HepG2 (cell line): Measurements from ENCODE around the gene ASXL1. TPM values are rescaled to one million over a fixed set of nuclear protein-coding genes. Genes with fewer than 3 reads are reported as not detected.

Experiments
- ARNTL ChIP-seq: sonication (generic); formaldehyde crosslinking; IDR thresholded peaks from 2 replicates; pipeline ENCODE4 v1.4.0; 2020; ENCODE audit warnings: mild to moderate bottlenecking, missing genetic modification reagents
- ATF1 ChIP-seq: IDR thresholded peaks from 2 replicates; pipeline ENCODE4 v1.6.1; 2016; ENCODE audit warnings: mild to moderate bottlenecking, control low read depth
- DR1 ChIP-seq: sonication (generic); formaldehyde crosslinking; IDR thresholded peaks from 2 replicates; pipeline ENCODE4 v1.8.0; 2021; ENCODE audit warnings: mild to moderate bottlenecking, missing genetic modification reagents, inconsistent platforms
- ETV6 ChIP-seq: sonication (generic); formaldehyde crosslinking; conservative IDR thresholded peaks from 2 replicates; pipeline ENCODE4 v1.4.0; 2020; ENCODE audit warnings: missing genetic modification reagents
- FOXM1 ChIP-seq: sonication (generic); formaldehyde crosslinking; IDR thresholded peaks from 2 replicates; pipeline ENCODE4 v1.5.0; 2020; ENCODE audit warnings: missing genetic modification reagents
- HNRNPLL ChIP-seq: fragments of 200-400 bp; formaldehyde crosslinking; IDR thresholded peaks from 2 replicates; pipeline ENCODE4 v1.6.1; 2017; ENCODE audit warnings: mild to moderate bottlenecking, low read depth, low read length; ENCODE audit not compliant: poor library complexity, severe bottlenecking
- JDP2 ChIP-seq: sonication (generic); formaldehyde crosslinking; IDR thresholded peaks from 2 replicates; pipeline ENCODE4 v1.8.1; 2022; ENCODE audit warnings: missing genetic modification reagents, borderline replicate concordance
- MIER3 ChIP-seq: IDR thresholded peaks from 2 replicates; pipeline ENCODE4 v1.6.1; 2016; ENCODE audit warnings: missing compliant biosample characterization, borderline replicate concordance
- ONECUT2 ChIP-seq: sonication (generic); formaldehyde crosslinking; IDR thresholded peaks from 2 replicates; pipeline ENCODE4 v1.4.0; 2020; ENCODE audit warnings: missing genetic modification reagents
- POLR2AphosphoS2 ChIP-seq: IDR thresholded peaks from 2 replicates; pipeline ENCODE4 v1.6.1; 2011; ENCODE audit warnings: low read depth, low read length, improper control_type of control experiment
- PTBP1 ChIP-seq: fragments of 200-400 bp; formaldehyde crosslinking; IDR thresholded peaks from 2 replicates; pipeline ENCODE4 v1.6.1; 2018; ENCODE audit warnings: low read length, low read depth; ENCODE audit not compliant: poor library complexity, severe bottlenecking
- TERF1 ChIP-seq: sonication (generic); formaldehyde crosslinking; IDR thresholded peaks from 2 replicates; pipeline ENCODE4 v1.8.0; 2022; ENCODE audit warnings: mild to moderate bottlenecking, missing genetic modification reagents, moderate library complexity
- THAP7 ChIP-seq: sonication (generic); formaldehyde crosslinking; IDR thresholded peaks from 2 replicates; pipeline ENCODE4 v1.8.1; 2023; ENCODE audit warnings: mild to moderate bottlenecking, missing genetic modification reagents
- ZMAT3 ChIP-seq: sonication (generic); formaldehyde crosslinking; conservative IDR thresholded peaks from 2 replicates; pipeline ENCODE4 v1.7.0; 2021; ENCODE audit warnings: missing genetic modification reagents
- ZMYM2 ChIP-seq: sonication (generic); formaldehyde crosslinking; IDR thresholded peaks from 2 replicates; pipeline ENCODE4 v1.8.0; 2022; ENCODE audit warnings: mild to moderate bottlenecking, missing genetic modification reagents
- ZNF362 ChIP-seq: sonication (generic); formaldehyde crosslinking; IDR thresholded peaks from 2 replicates; pipeline ENCODE4 v1.4.0; 2020; ENCODE audit warnings: missing genetic modification reagents, mild to moderate bottlenecking, borderline replicate concordance
- ZNF496 ChIP-seq: sonication (generic); formaldehyde crosslinking; IDR thresholded peaks from 2 replicates; pipeline ENCODE4 v1.8.1; 2023; ENCODE audit warnings: mild to moderate bottlenecking, moderate library complexity, missing genetic modification reagents; ENCODE audit not compliant: insufficient replicate concordance
- ZNF879 ChIP-seq: sonication (generic); formaldehyde crosslinking; IDR thresholded peaks from 2 replicates; pipeline ENCODE4 v1.8.1; 2023; ENCODE audit warnings: missing genetic modification reagents
- ZNF891 ChIP-seq: sonication (generic); formaldehyde crosslinking; IDR thresholded peaks from 2 replicates; pipeline ENCODE4 v1.5.0; 2020; ENCODE audit warnings: mild to moderate bottlenecking, missing genetic modification reagents
- ZSCAN12 ChIP-seq: sonication (generic); formaldehyde crosslinking; IDR thresholded peaks from 2 replicates; pipeline ENCODE4 v1.9.0; 2021; ENCODE audit warnings: mild to moderate bottlenecking, missing genetic modification reagents
- ZSCAN21 ChIP-seq: sonication (generic); formaldehyde crosslinking; IDR thresholded peaks from 2 replicates; pipeline ENCODE4 v1.8.0; 2022; ENCODE audit warnings: mild to moderate bottlenecking, missing genetic modification reagents, moderate library complexity, borderline replicate concordance
- polyA plus RNA-seq, 8 experiments: library from polyadenylated mRNA; depleted of rRNA in 3 of 8; stranded (reverse) in 7 of 8; unstranded in 1 of 8; fragments of >200 nt; fragmentation: Illumina TruSeq in 4 of 8; extraction: Trizol in 4 of 8; gene quantifications; 2 replicates each; pipeline versions ENCODE4 v1.2.1 to v1.2.3, GENCODE V29; 2011 to 2016; ENCODE audit warnings: low read depth in 4 of 8, missing spikeins in 1 of 8, mixed read lengths in 1 of 8; ENCODE audit not compliant: insufficient read depth in 1 of 8
- total RNA-seq, 5 experiments: library from RNA; depleted of rRNA; stranded (reverse); fragments of >200 nt; fragmentation: Illumina TruSeq; extraction: Trizol; gene quantifications; 2 replicates each; pipeline ENCODE4 v1.2.3, GENCODE V29; 2016; ENCODE audit warnings: low read depth in 1 of 5
- TF ChIP-seq, protein P1 (sequence below): sonication (generic); formaldehyde crosslinking; IDR thresholded peaks from 2 replicates; pipeline ENCODE4 v1.5.0; 2020; ENCODE audit warnings: mild to moderate bottlenecking, missing genetic modification reagents, borderline replicate concordance

The ASXL1 gene
- total and polyA plus RNA-seq, 2 of the 13 experiments (the other 11 are each of a cell fraction or from before 2014, with no cell fraction given) = 62.1 to 74.8 TPM

DNA sequence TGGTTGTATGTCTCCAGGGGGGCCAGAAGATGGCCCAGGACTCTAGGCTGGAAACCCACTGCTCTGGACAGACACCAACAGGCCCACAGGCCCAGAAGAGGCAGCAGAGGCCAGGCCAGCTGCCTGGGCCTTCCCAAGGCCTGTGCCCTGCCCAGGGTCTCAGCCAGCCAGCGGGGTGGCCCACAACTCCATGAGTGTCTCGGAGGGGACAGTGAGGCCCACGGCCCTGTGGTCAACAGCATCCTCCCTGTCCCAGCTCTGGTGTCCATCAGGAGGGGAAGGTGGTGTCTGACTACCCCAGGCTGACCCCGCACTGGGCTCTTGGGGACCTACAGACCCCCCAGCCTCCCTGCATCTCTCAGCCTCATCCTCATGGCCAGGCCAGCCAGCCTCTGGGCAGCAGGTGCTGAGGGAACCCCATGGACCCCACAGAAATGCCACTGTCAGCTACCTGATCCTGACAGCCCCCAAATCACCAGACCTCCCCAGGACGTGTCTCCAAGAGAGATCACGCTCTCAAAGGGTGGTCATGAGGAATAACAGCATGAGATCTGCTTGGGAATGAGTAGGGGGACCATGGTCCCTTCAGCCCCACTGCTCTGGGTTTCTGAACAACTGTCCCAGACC lies 114.6 kb downstream of the ASXL1 start (continued):
- 0 out of 2 replicates have a peak, but pooled peaks have one; percentile 59 for TF ChIP-seq TERF1 (CRISPR knock-in tag)
- peak; percentile 38; the same call in 1 of the 2 replicates for TF ChIP-seq ARNTL
- no peak for TF ChIP-seq ZMYM2
- peak; percentile 61; the same call in 1 of the 2 replicates for TF ChIP-seq ZMAT3 (CRISPR knock-in tag)
- TF ChIP-seq ONECUT2 (CRISPR knock-in tag) = no peak
- no peak for TF ChIP-seq MIER3 (CRISPR knock-in tag)
- no peak for TF ChIP-seq ZNF362 (CRISPR knock-in tag)
- no peak for TF ChIP-seq ZNF496 (CRISPR knock-in tag)
- no peak for TF ChIP-seq POLR2AphosphoS2
- TF ChIP-seq PTBP1 = no peak
- TF ChIP-seq, protein P1, sequence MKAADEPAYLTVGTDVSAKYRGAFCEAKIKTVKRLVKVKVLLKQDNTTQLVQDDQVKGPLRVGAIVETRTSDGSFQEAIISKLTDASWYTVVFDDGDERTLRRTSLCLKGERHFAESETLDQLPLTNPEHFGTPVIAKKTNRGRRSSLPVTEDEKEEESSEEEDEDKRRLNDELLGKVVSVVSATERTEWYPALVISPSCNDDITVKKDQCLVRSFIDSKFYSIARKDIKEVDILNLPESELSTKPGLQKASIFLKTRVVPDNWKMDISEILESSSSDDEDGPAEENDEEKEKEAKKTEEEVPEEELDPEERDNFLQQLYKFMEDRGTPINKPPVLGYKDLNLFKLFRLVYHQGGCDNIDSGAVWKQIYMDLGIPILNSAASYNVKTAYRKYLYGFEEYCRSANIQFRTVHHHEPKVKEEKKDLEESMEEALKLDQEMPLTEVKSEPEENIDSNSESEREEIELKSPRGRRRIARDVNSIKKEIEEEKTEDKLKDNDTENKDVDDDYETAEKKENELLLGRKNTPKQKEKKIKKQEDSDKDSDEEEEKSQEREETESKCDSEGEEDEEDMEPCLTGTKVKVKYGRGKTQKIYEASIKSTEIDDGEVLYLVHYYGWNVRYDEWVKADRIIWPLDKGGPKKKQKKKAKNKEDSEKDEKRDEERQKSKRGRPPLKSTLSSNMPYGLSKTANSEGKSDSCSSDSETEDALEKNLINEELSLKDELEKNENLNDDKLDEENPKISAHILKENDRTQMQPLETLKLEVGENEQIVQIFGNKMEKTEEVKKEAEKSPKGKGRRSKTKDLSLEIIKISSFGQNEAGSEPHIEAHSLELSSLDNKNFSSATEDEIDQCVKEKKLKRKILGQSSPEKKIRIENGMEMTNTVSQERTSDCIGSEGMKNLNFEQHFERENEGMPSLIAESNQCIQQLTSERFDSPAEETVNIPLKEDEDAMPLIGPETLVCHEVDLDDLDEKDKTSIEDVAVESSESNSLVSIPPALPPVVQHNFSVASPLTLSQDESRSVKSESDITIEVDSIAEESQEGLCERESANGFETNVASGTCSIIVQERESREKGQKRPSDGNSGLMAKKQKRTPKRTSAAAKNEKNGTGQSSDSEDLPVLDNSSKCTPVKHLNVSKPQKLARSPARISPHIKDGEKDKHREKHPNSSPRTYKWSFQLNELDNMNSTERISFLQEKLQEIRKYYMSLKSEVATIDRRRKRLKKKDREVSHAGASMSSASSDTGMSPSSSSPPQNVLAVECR (CRISPR knock-in tag) = no peak
- no peak for TF ChIP-seq ZSCAN12 (CRISPR knock-in tag)
- TF ChIP-seq ZNF879 (CRISPR knock-in tag) = 0 out of 2 replicates have a peak, but pooled peaks have one; percentile 55
- TF ChIP-seq JDP2 (CRISPR knock-in tag) = no peak
- no peak for TF ChIP-seq FOXM1 (CRISPR knock-in tag)
- TF ChIP-seq DR1 = 0 out of 2 replicates have a peak, but pooled peaks have one; percentile 26
- no peak; the same call in 1 of the 2 replicates for TF ChIP-seq ZNF891 (CRISPR knock-in tag)
- TF ChIP-seq HNRNPLL = no peak
- no peak for TF ChIP-seq ETV6 (CRISPR knock-in tag)
- TF ChIP-seq ZSCAN21 (CRISPR knock-in tag) = peak; percentile 21; the same call in 1 of the 2 replicates
- TF ChIP-seq THAP7 (CRISPR knock-in tag) = peak; percentile 79; the same call in 1 of the 2 replicates
- no peak for TF ChIP-seq ATF1
